ENCODE measurements around the gene RRP15. TPM values are rescaled to one million over a fixed set of nuclear protein-coding genes. Genes with fewer than 3 reads are reported as not detected.
A peak's percentile ranks its signal among the peaks of the same experiment; 100 is the strongest.

Gene RRP15
- total RNA-seq, 1 experiment from 2014 or later = 25.6 TPM

DNA sequence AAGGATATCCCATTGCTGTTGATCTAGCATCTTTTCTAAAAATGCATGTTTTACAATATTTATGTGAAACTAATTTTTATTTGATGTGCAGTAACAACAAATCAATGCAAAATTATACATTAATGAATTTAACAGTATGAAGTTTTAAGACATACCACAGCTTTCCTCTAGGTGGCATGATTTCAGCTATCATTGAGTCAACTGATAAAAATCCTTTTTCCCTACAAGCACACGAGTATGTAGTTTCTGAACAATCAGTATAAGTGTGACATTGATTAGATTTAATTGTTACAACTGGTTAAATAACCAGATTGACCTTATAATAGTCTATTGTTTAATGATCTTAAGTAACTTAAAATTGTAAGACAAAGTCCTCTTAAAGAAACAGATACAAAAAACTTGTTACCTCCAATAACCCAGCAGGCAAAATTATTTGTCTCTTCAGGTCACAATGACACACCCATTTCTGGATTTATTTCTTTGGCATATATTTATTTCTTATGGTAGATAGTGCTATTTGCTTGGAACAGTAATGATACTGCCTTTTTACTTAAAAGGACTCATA is 54.3 kb downstream of the RRP15 start:
- peak; percentile 88 for DNase-seq
- Histone ChIP-seq H2AFZ (ENCODE audit: low read length) (0 out of 2 replicates have a peak overlapping the region, but pooled peaks have one; percentile 0), H3K36me3 (ENCODE audit: low read depth, low read length) (peaks cover 3% of the 10 kb centered on the region; the same call in 1 of the 2 replicates), H3K4me2 (ENCODE audit: low read length) (peak overlapping the region; percentile 1; the same call in 1 of the 2 replicates), H3K9me3 (ENCODE audit: low read length) (no peaks in the 10 kb centered on the region), H3K9me2 (replicated peaks; ENCODE audit: low read length) (no peaks in the 10 kb centered on the region), H3K9ac (ENCODE audit: low read length) (peak overlapping the region; percentile 5), H4K20me1 (ENCODE audit: low read length) (no peaks in the 10 kb centered on the region), H3K4me3 (ENCODE audit: low read length) (no peak overlapping the region), H3K27me3 (ENCODE audit: low read length) (no peaks in the 10 kb centered on the region), H3K79me2 (ENCODE audit: low read length) (peaks cover 15% of the 10 kb centered on the region), H3K4me1 (ENCODE audit: insufficient read depth, low read length) (peaks cover 18% of the 10 kb centered on the region), H3F3A (ENCODE audit: low read length, unreplicated experiment) (no peaks in the 10 kb centered on the region), H3K27ac (ENCODE audit: low read length) (peak overlapping the region; percentile 6)
- TF ChIP-seq EZH2phosphoT487 (IDR thresholded peaks at IDR 0.05; ENCODE audit: borderline replicate concordance, low read length) = no peak
- no peak for TF ChIP-seq EZH2 (IDR thresholded peaks at IDR 0.05; ENCODE audit: low read length, unreplicated experiment)
- peak; percentile 98 for TF ChIP-seq CTCF (conservative IDR thresholded peaks at IDR 0.05; ENCODE audit: low read depth, low read length)
- ChIA-PET POLR2A (ENCODE audit: unreplicated experiment) (interaction anchor here (0.6 kb wide), 2 partner anchors 37 to 181 kb away, joined by 4 to 5 read pairs; no protein-coding TSS in a partner anchor), CTCF (interaction anchor here (0.6 kb wide), 2 partner anchors 14 to 727 kb away, joined by 3 to 4 read pairs; no protein-coding TSS in a partner anchor)
- ATAC-seq = peak; percentile 63
- intact Hi-C loops (cut with micrococcal nuclease) = loop anchor here (1.0 to 2.0 kb wide), 5 partner anchors 207 to 1473 kb away; no protein-coding TSS in a partner anchor
- no TSS peak for BruUV-seq (replicated peaks)

- Histone ChIP-seq H3K27me3 (ENCODE audit: low read length) (no peaks in the 10 kb centered on the region), H3K4me1 (ENCODE audit: insufficient read depth, low read length) (peaks cover 24% of the 10 kb centered on the region), H3K4me3 (ENCODE audit: low read length) (no peak overlapping the region), H3F3A (ENCODE audit: low read length, unreplicated experiment) (peaks cover 4% of the 10 kb centered on the region), H4K20me1 (ENCODE audit: low read length) (no peaks in the 10 kb centered on the region), H3K9me2 (replicated peaks; ENCODE audit: low read length) (no peaks in the 10 kb centered on the region), H3K9me3 (ENCODE audit: low read length) (no peaks in the 10 kb centered on the region), H3K36me3 (ENCODE audit: low read depth, low read length) (no peaks in the 10 kb centered on the region), H3K27ac (ENCODE audit: low read length) (no peak overlapping the region), H3K79me2 (ENCODE audit: low read length) (peaks cover 35% of the 10 kb centered on the region), H3K4me2 (ENCODE audit: low read length) (no peak overlapping the region), H2AFZ (ENCODE audit: low read length) (no peak overlapping the region), H3K9ac (ENCODE audit: low read length) (no peak overlapping the region)
- no peak for DNase-seq
- ChIA-PET CTCF (no interaction called here), POLR2A (ENCODE audit: unreplicated experiment) (no interaction called here)
- TF ChIP-seq CTCF (conservative IDR thresholded peaks at IDR 0.05; ENCODE audit: low read depth, low read length) (no peak), EZH2phosphoT487 (IDR thresholded peaks at IDR 0.05; ENCODE audit: borderline replicate concordance, low read length) (no peak), EZH2 (IDR thresholded peaks at IDR 0.05; ENCODE audit: low read length, unreplicated experiment) (no peak)
- intact Hi-C loops (cut with micrococcal nuclease) = loop anchor here (10.0 kb wide), 1 partner anchor 433 kb away; no protein-coding TSS in a partner anchor
- no TSS peak for BruUV-seq (replicated peaks)
- no peak for ATAC-seq
Observed at GRCh38 chr1:218341325-218341724, 56.2 kb downstream of the RRP15 start.

DNA sequence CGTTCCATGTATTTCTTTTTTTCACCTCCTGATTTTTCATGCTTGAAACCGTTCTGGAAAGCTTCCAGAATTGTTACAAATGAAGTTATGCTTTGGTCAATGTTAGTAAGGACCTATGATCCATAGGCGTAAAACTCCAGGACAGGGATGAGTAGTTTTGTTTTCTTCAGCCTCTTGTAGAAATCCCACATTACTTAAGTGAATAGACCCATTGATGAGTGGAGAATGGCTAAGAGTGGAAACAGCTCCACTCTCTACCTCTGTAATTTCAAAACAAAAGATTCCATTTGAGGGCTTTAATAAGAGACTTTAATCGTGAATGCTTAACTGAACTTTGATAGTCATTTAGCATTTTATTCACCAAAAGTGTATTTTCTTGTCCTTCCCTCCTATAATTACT is 57.0 kb downstream of the RRP15 start:
- no peaks in the 10 kb centered on the region for H3K9me3 ChIP-seq (ENCODE audit: low read length)
- ChIA-PET POLR2A (ENCODE audit: unreplicated experiment) (no interaction called here), CTCF (no interaction called here)
- H3K36me3 ChIP-seq (ENCODE audit: low read depth, low read length) = no peaks in the 10 kb centered on the region
- no peaks in the 10 kb centered on the region for H3K9me2 ChIP-seq (replicated peaks; ENCODE audit: low read length)
- peaks cover 42% of the 10 kb centered on the region for H3K79me2 ChIP-seq (ENCODE audit: low read length)
- no peak overlapping the region for H3K4me3 ChIP-seq (ENCODE audit: low read length)
- no peak for ATAC-seq
- H2AFZ ChIP-seq (ENCODE audit: low read length) = no peak overlapping the region
- intact Hi-C loops (cut with micrococcal nuclease) = loop anchor here (10.0 kb wide), 1 partner anchor 433 kb away; no protein-coding TSS in a partner anchor
- no peak for TF ChIP-seq EZH2 (IDR thresholded peaks at IDR 0.05; ENCODE audit: low read length, unreplicated experiment)
- no peak for TF ChIP-seq CTCF (conservative IDR thresholded peaks at IDR 0.05; ENCODE audit: low read depth, low read length)
- TF ChIP-seq EZH2phosphoT487 (IDR thresholded peaks at IDR 0.05; ENCODE audit: borderline replicate concordance, low read length) = no peak
- H3K9ac ChIP-seq (ENCODE audit: low read length) = no peak overlapping the region
- H3K4me2 ChIP-seq (ENCODE audit: low read length) = no peak overlapping the region
- H3F3A ChIP-seq (ENCODE audit: low read length, unreplicated experiment) = peaks cover 4% of the 10 kb centered on the region
- no peaks in the 10 kb centered on the region for H3K27me3 ChIP-seq (ENCODE audit: low read length)
- H3K4me1 ChIP-seq (ENCODE audit: insufficient read depth, low read length) = peaks cover 24% of the 10 kb centered on the region
- H3K27ac ChIP-seq (ENCODE audit: low read length) = no peak overlapping the region
- H4K20me1 ChIP-seq (ENCODE audit: low read length) = no peaks in the 10 kb centered on the region
- DNase-seq = no peak
- no TSS peak for BruUV-seq (replicated peaks)

All from PC-3 (cell line).